Neural cell (in vitro differentiated cells): ENCODE data around the gene MCC. TPM values are rescaled to one million over a fixed set of nuclear protein-coding genes. Genes with fewer than 3 reads are reported as not detected.

Experiments
- H2AFZ ChIP-seq: fragments of 200-600, 300-800 bp; sonication (generic), shearing (Covaris generic); 2 replicates; pipeline ENCODE4 v1.6.0; 2014; ENCODE audit warnings: low read depth, mild to moderate bottlenecking, antibody characterized with exemption, low read length, moderate library complexity
- H3F3A ChIP-seq: fragments of 200-600 bp; shearing (Covaris generic); 2 replicates; pipeline ENCODE4 v1.6.1; 2016; ENCODE audit warnings: mild to moderate bottlenecking, moderate library complexity, mixed read lengths, antibody characterized with exemption, low read length; ENCODE audit not compliant: insufficient read depth, poor library complexity, severe bottlenecking
- H3K27ac ChIP-seq: fragments of 200-600, 300-800 bp; sonication (generic), shearing (Covaris generic); 2 replicates; pipeline ENCODE4 v1.5.1; 2014; ENCODE audit warnings: mild to moderate bottlenecking, low read length, moderate library complexity
- H3K27me3 ChIP-seq: fragments of 300-800, 200-600 bp; sonication (generic), shearing (Covaris generic); 2 replicates; pipeline ENCODE4 v1.6.0; 2014; ENCODE audit warnings: mild to moderate bottlenecking, low read depth, low read length, moderate library complexity; ENCODE audit not compliant: insufficient read depth
- H3K36me3 ChIP-seq: fragments of 300-800, 200-600 bp; sonication (generic), shearing (Covaris generic); 2 replicates; pipeline ENCODE4 v1.5.1; 2014; ENCODE audit warnings: mild to moderate bottlenecking, antibody characterized with exemption, low read length, moderate library complexity; ENCODE audit not compliant: insufficient read depth
- H3K4me2 ChIP-seq: fragments of 300-800, 200-600 bp; sonication (generic), shearing (Covaris generic); 2 replicates; pipeline ENCODE4 v1.6.0; 2014; ENCODE audit warnings: mild to moderate bottlenecking, low read length
- H3K4me3 ChIP-seq: fragments of 300-800, 200-600 bp; sonication (generic), shearing (Covaris generic); 2 replicates; pipeline ENCODE4 v1.5.1; 2014; ENCODE audit warnings: mild to moderate bottlenecking, low read length, moderate library complexity
- H3K79me2 ChIP-seq: fragments of 200-600 bp; shearing (Covaris generic); replicated peaks from 2 replicates; pipeline ENCODE4 v1.6.0; 2014; ENCODE audit warnings: mild to moderate bottlenecking, low read length, moderate library complexity; ENCODE audit not compliant: insufficient read depth
- H3K9ac ChIP-seq: fragments of 300-800, 200-600 bp; sonication (generic), shearing (Covaris generic); 2 replicates; pipeline ENCODE4 v1.6.1; 2016; ENCODE audit warnings: mild to moderate bottlenecking, low read length, mixed read lengths
- H3K9me2 ChIP-seq: fragments of 200-600 bp; shearing (Covaris generic); 2 replicates; pipeline ENCODE4 v1.6.1; 2016; ENCODE audit warnings: mild to moderate bottlenecking, low read length, mixed read lengths; ENCODE audit not compliant: insufficient read depth
- H3K9me3 ChIP-seq: fragments of 200-600, 300-800 bp; sonication (generic), shearing (Covaris generic); 2 replicates; pipeline ENCODE4 v1.6.1; 2016; ENCODE audit warnings: mild to moderate bottlenecking, mixed run types, low read length, moderate library complexity, mixed read lengths
- H4K20me1 ChIP-seq: fragments of 200-600 bp; shearing (Covaris generic); 2 replicates; pipeline ENCODE4 v1.6.1; 2016; ENCODE audit warnings: mild to moderate bottlenecking, mixed run types; ENCODE audit not compliant: insufficient read depth
- CTCF ChIP-seq: fragments of 450-650 bp; IDR thresholded peaks from 2 replicates; pipeline ENCODE4 v1.5.1; 2014; ENCODE audit warnings: antibody characterized with exemption, mild to moderate bottlenecking, moderate library complexity; ENCODE audit not compliant: poor library complexity, severe bottlenecking
- EP300 ChIP-seq: fragments of 450-650 bp; conservative IDR thresholded peaks from 2 replicates; pipeline ENCODE4 v1.6.1; 2014; ENCODE audit warnings: antibody characterized with exemption, mild to moderate bottlenecking, moderate library complexity; ENCODE audit not compliant: poor library complexity, severe bottlenecking
- EZH2 ChIP-seq: fragments of 200-600, 300-800 bp; shearing (Covaris generic), sonication (generic); IDR thresholded peaks from 2 replicates; pipeline ENCODE4 v1.6.1; 2014; ENCODE audit warnings: antibody characterized with exemption, low read length, borderline replicate concordance, mild to moderate bottlenecking; ENCODE audit not compliant: insufficient read depth, poor library complexity, severe bottlenecking
- MXI1 ChIP-seq: fragments of 450-650 bp; conservative IDR thresholded peaks from 2 replicates; pipeline ENCODE4 v1.6.1; 2014; ENCODE audit warnings: antibody characterized with exemption, mild to moderate bottlenecking; ENCODE audit not compliant: poor library complexity, severe bottlenecking
- POLR2AphosphoS5 ChIP-seq: IDR thresholded peaks from 2 replicates; pipeline ENCODE4 v1.6.1; 2012
- RAD21 ChIP-seq: fragments of 450-650 bp; conservative IDR thresholded peaks from 2 replicates; pipeline ENCODE4 v1.6.1; 2014; ENCODE audit warnings: antibody characterized with exemption, mild to moderate bottlenecking, moderate library complexity
- SMC3 ChIP-seq: fragments of 450-650 bp; conservative IDR thresholded peaks from 2 replicates; pipeline ENCODE4 v1.6.1; 2014; ENCODE audit warnings: antibody characterized with exemption, mild to moderate bottlenecking, moderate library complexity; ENCODE audit not compliant: poor library complexity
- TAF1 ChIP-seq: IDR thresholded peaks from 2 replicates; pipeline ENCODE4 v1.6.1; 2012; ENCODE audit warnings: low read depth
- polyA plus RNA-seq: library from polyadenylated mRNA; depleted of rRNA; stranded (reverse); fragments of >200 nt; gene quantifications from 2 replicates; pipeline ENCODE4 v1.2.3, GENCODE V29; 2014
- TF ChIP-seq, protein P1 (sequence below): IDR thresholded peaks from 2 replicates; pipeline ENCODE4 v1.6.1; 2012; ENCODE audit warnings: borderline replicate concordance

Gene MCC
- polyA plus RNA-seq, 1 donor from 2014 or later: 2.2 TPM

GRCh38 chr5:113266913-113267227 lies 221.4 kb downstream of the MCC start:
- Histone ChIP-seq H2AFZ (no peak overlapping the region), H3K27ac (no peak overlapping the region), H3K79me2 (no peaks in the 10 kb centered on the region), H3K9ac (no peak overlapping the region), H4K20me1 (no peaks in the 10 kb centered on the region), H3K36me3 (no peaks in the 10 kb centered on the region), H3K9me3 (no peaks in the 10 kb centered on the region), H3K27me3 (no peaks in the 10 kb centered on the region), H3K9me2 (no peaks in the 10 kb centered on the region), H3K4me3 (no peak overlapping the region), H3F3A (no peaks in the 10 kb centered on the region), H3K4me2 (no peak overlapping the region)
- TF ChIP-seq EZH2 (no peak), CTCF (no peak), MXI1 (no peak), EP300 (no peak), TAF1 (no peak), RAD21 (no peak), POLR2AphosphoS5 (no peak), SMC3 (no peak)
- TF ChIP-seq, protein P1, sequence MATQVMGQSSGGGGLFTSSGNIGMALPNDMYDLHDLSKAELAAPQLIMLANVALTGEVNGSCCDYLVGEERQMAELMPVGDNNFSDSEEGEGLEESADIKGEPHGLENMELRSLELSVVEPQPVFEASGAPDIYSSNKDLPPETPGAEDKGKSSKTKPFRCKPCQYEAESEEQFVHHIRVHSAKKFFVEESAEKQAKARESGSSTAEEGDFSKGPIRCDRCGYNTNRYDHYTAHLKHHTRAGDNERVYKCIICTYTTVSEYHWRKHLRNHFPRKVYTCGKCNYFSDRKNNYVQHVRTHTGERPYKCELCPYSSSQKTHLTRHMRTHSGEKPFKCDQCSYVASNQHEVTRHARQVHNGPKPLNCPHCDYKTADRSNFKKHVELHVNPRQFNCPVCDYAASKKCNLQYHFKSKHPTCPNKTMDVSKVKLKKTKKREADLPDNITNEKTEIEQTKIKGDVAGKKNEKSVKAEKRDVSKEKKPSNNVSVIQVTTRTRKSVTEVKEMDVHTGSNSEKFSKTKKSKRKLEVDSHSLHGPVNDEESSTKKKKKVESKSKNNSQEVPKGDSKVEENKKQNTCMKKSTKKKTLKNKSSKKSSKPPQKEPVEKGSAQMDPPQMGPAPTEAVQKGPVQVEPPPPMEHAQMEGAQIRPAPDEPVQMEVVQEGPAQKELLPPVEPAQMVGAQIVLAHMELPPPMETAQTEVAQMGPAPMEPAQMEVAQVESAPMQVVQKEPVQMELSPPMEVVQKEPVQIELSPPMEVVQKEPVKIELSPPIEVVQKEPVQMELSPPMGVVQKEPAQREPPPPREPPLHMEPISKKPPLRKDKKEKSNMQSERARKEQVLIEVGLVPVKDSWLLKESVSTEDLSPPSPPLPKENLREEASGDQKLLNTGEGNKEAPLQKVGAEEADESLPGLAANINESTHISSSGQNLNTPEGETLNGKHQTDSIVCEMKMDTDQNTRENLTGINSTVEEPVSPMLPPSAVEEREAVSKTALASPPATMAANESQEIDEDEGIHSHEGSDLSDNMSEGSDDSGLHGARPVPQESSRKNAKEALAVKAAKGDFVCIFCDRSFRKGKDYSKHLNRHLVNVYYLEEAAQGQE: no peak

DNA sequence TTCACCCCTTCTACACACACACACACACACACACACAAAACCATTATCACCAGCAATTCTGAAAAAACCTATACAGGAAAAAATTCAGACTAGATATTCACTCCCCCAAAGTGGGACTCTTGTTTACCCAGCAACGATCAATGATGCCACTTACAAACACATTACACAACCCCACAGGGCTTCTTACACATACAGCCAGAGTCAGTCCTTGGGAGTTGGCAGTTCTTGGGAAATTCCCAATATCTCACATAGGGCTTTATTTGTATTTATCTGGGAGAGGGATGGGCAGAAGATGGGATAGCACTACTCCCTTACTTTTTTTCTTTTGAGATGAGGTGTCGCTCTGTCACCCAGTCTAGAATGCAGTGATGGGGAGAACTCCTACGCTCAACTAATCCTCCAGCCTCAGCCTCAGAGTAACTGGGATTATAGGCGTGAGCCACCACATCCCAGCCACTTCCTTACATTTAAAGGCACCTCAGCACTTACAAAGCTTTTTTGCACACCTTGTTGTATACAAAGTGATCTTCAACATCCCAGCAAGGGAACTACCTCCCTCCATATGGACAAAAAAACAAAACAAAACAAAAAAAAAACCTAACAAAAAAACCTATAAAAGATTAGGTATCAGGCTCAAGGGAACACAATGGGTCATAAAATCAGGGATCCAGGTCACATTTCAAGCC lies 221.9 kb downstream of the MCC start:
- H3K79me2 ChIP-seq: no peaks in the 10 kb centered on the region
- no peak overlapping the region for H3K9ac ChIP-seq
- no peaks in the 10 kb centered on the region for H4K20me1 ChIP-seq
- H3F3A ChIP-seq: no peaks in the 10 kb centered on the region
- H2AFZ ChIP-seq: no peak overlapping the region
- no peak for TF ChIP-seq EZH2
- TF ChIP-seq SMC3: no peak
- TF ChIP-seq RAD21: no peak
- no peak for TF ChIP-seq EP300
- TF ChIP-seq CTCF: no peak
- TF ChIP-seq POLR2AphosphoS5: no peak
- no peak for TF ChIP-seq TAF1
- TF ChIP-seq, protein P1: no peak
- no peak for TF ChIP-seq MXI1
- no peaks in the 10 kb centered on the region for H3K36me3 ChIP-seq
- no peaks in the 10 kb centered on the region for H3K27me3 ChIP-seq
- H3K4me3 ChIP-seq: no peak overlapping the region
- no peak overlapping the region for H3K27ac ChIP-seq
- no peaks in the 10 kb centered on the region for H3K9me3 ChIP-seq
- H3K4me2 ChIP-seq: no peak overlapping the region
- no peaks in the 10 kb centered on the region for H3K9me2 ChIP-seq
